ENCODE data around the gene ZRSR2. TPM values are rescaled to one million over a fixed set of nuclear protein-coding genes. Genes with fewer than 3 reads are reported as not detected.

Gene ZRSR2
- total and polyA plus RNA-seq, 9 of the 15 experiments (the other 6 are each of a cell fraction or from before 2014, with no cell fraction given), result 3.5 to 19.5 (median 8.6) TPM

DNA sequence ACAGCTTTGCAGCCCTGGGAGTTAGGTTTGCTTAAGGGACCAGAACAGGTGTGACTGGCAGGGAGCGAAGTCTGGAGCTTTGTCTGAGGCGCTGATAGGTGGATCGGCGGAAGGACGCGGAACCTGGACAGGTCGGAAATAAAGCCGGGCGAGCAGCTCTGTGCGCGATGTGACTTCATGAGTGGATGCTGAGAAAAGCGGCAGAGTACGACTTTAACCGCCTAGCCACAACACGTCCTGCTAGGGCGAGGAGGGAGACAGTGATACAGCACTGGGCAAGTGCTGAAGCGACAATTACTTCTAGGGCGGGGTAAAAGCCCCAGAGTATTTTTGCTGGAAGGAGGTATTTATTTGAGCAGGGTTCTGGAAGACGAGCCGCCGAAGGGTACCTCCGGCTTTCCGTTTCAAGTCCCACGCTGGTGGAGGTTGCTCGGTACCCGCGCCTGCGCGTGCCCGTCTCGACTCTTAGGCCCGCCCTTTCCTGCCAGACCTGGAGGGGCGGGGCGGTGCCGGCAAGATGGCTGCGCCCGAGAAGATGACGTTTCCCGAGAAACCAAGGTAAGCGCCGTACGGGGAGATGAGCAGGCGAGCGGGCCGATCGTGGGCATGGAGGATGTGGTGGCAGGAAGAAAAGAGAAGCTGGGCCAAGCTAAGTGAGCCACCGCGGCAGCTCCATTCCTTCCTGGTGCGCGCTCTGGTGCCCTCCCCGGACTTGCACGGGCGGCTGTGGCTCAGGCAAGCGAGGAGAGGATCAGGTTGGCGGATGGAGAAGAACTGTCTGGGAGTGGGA, at the start of gene ZRSR2 (continued):
- TF ChIP-seq, protein P1, sequence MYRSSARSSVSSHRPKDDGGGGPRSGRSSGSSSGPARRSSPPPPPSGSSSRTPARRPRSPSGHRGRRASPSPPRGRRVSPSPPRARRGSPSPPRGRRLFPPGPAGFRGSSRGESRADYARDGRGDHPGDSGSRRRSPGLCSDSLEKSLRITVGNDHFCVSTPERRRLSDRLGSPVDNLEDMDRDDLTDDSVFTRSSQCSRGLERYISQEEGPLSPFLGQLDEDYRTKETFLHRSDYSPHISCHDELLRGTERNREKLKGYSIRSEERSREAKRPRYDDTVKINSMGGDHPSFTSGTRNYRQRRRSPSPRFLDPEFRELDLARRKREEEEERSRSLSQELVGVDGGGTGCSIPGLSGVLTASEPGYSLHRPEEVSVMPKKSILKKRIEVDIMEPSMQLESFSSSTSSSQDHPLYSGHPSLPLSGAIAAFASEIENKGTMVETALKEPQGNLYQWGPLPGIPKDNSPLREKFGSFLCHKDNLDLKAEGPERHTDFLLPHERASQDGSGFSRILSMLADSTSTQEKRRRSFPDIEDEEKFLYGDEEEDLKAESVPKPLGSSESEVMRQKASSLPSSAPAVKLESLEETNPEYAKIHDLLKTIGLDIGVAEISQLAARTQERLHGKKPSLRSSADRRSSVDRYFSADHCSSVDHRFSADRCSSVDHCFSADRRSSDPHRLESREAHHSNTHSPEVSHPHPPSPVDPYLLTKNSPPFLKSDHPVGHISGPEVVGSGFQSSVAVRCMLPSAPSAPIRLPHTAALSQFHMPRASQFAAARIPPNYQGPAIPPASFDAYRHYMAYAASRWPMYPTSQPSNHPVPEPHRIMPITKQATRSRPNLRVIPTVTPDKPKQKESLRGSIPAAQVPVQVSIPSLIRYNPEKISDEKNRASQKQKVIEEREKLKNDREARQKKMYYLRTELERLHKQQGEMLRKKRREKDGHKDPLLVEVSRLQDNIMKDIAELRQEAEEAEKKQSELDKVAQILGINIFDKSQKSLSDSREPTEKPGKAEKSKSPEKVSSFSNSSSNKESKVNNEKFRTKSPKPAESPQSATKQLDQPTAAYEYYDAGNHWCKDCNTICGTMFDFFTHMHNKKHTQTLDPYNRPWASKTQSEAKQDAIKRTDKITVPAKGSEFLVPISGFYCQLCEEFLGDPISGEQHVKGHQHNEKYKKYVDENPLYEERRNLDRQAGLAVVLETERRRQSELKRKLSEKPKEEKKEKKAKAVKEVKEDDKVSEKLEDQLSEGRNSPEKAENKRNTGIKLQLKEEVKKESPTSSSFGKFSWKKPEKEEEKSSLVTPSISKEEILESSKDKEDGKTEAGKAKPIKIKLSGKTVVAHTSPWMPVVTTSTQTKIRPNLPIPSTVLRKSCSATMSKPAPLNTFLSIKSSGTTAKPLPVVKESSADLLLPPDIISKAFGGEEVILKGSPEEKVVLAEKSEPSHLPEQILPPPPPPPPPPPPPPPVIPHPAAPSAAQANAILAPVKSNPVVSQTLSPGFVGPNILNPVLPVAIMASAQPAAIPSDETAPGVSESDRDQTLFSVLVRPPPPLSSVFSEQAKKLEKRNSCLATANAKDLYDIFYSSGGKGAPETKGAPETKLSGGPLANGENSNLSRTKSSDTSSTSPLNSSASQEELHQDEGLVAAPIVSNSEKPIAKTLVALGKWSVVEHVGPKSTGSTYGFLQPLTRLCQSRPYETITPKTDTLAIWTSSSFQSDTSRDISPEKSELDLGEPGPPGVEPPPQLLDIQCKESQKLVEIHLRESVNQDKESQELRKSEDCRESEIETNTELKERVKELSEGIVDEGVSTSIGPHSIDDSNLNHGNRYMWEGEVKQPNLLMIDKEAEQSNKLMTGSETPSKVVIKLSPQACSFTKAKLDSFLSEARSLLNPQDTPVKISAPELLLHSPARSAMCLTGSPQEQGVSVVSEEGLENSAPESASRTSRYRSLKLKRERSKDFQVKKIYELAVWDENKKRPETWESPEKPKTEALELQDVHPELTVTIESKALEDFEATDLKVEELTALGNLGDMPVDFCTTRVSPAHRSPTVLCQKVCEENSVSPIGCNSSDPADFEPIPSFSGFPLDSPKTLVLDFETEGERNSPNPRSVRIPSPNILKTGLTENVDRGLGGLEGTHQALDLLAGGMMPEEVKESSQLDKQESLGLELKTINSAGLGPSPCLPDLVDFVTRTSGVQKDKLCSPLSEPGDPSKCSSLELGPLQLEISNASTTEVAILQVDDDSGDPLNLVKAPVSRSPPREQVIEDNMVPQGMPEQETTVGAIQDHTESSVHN (IDR thresholded peaks at IDR 0.05; ENCODE audit: borderline replicate concordance in 1 of 2, low read depth in 1 of 2), result no peak
